Right ventricle myocardium inferior (tissue), 1 donor: ENCODE measurements around the gene PROKR2. TPM values are rescaled to one million over a fixed set of nuclear protein-coding genes. Genes with fewer than 3 reads are reported as not detected.

Source experiments
- ATAC-seq: fragments of 200-7000 bp; cut with Tn5 transposase; one replicate; pipeline ENCODE4 v1.9.1; 2020; ENCODE audit warnings: mild to moderate bottlenecking, moderate library complexity
- DNase-seq: peaks from one replicate; pipeline ENCODE4 v3.0.0; 2021; ENCODE audit errors: missing footprints
- intact Hi-C: fragments of 100-400 bp; cut with DNase I; formaldehyde crosslinking; loops from one replicate; pipeline ENCODE4 v1.11.0; 2022
- long read RNA-seq: library from polyadenylated mRNA; unstranded; transcript quantifications from one replicate; pipeline ENCODE4 v2.0.0, GENCODE V29; 2021
- total RNA-seq: library from RNA; stranded (reverse); fragmentation: NEBNext Ultra II Directional; extraction: Animal tissue kit (Norgen Biotek cat#: 25700); gene quantifications from one replicate; pipeline ENCODE4 v1.2.1, GENCODE V29; 2021
- donor health status: DM: no; HTN: yes; CAD: no; lungs with severe emphysema.

Gene PROKR2
- not detected for total RNA-seq
- long read RNA-seq, result 0 reads

DNA sequence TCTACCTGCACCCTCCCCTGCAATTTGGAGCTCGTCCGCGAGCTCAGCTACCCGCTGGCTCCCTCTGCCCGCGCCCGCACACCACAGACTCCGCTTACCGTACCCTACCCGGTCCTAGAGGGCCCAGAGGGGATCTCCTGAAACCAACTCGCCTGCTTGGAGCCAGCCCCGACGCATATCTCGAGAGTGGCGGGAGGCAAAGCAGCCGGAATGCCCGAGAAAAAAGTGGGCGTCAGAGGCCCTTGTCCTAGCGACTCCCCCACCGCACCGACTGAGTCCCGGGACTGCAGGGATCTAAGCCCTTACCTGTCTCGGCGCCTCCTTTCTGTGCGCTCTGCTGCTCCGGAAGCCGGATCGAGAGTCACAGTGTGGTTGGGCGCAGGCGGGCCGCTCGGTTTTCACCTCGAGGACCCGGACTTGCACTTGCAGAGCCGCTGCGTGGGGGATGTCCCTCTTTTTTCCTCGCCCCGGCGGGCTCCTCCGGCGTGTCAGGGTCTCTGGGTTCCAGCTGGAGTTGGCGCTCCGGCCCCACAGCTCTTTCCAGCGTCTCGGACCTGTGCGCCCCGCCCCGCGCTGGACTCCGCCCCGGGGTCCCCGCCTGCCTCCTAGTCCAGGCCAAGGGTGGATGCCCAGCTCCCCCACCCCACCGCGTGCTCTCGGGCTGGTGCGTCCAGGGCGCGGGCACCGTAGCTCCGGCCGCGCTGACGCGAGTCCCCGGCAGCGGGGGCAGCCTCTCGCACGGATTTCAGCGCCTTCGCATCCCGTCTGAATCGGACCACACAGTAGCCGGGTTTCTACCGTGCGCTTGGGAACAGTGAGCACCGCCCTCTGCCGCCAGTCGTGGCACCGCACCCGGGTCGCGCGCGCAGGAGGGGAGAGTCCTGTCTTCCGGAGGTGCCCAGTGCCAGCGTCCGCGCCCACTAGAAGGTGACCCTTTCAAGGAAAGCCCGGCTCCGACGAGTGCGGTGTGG lies at the start of gene PROKR2:
Gene PROKR2, minus strand, starts transcription at position 767 of the 971 bp plus-strand sequence. CDS start 2,585 bp downstream, outside the sequence.
- ATAC-seq, result no peak
- intact Hi-C loops, result no loop called here
- DNase-seq, result no peak

- intact Hi-C loops, result no loop called here
Measured at GRCh38 chr20:5364997-5365597, 48.3 kb upstream of the PROKR2 start.

GRCh38 chr20:5364136-5364821 lies 47.5 kb upstream of the PROKR2 start:
- intact Hi-C loops, result no loop called here
- DNase-seq (no peak), ATAC-seq (no peak)

More at GRCh38 chr20:5364997-5365597, 48.3 kb upstream of the PROKR2 start:
- DNase-seq, result no peak
- no peak for ATAC-seq

DNA sequence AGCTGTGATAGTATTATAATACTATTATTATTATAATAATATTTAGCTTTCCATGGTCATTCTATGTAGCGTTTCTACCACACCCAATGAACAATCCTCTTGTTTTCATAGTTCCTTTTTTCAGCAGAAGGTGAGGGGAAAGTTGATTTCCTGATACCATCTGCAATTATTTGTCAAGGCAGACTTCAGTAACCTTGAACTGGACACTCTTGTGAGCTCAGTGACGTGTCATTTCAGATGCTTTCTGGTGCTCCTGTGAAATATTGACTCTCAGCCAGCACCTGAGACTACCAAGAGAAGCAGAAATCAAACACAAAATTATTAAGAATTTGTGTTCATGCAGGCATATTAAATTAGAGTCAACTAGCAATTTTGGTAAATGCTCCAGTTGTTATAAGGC lies 46.0 kb upstream of the PROKR2 start:
- intact Hi-C loops, result no loop called here
- ATAC-seq (no peak), DNase-seq (no peak)

DNA sequence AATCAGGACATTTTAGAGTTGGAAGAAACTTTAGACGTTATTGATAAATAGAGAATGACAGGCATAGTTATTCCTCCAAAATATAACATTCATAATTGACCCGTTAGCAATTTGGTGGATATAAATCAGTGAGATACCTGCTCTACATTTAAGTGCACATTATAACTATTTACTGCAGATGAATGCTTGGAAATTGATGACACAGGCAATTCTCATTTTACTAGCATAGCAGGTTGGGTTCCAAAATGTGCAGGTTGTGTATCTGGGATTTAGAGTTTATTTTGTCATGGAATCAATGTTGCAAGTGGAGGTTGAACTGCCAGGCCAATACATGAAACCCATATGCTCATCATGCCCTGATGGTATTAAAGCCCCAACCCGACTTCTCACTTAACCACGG lies 44.4 kb upstream of the PROKR2 start:
- intact Hi-C loops, result no loop called here
- ATAC-seq (no peak), DNase-seq (no peak)

- ATAC-seq (no peak), DNase-seq (no peak)
- intact Hi-C loops, result no loop called here
Measured at GRCh38 chr20:5357946-5358345, 41.2 kb upstream of the PROKR2 start.

DNA sequence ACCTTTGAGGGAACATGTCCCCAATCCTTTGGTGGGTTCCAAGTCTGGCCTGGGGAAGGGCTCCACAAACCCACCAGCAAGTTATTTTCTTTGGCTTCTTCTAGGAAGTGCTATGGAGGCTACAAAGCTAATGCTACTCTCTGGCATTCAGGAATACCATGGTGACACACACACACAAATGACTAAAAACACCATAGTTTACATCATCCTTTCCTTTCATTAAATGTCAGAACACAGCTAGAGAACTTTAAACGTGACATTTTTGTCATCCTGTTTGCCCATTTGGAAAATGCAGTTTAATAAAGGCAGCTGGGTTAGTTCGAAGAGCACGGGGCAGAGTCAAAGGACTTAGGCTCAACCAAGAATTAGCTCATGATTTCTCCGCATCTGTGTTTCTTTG lies 40.2 kb upstream of the PROKR2 start:
- ATAC-seq, result no peak
- no peak for DNase-seq
- intact Hi-C loops, result no loop called here

- intact Hi-C loops, result no loop called here
- DNase-seq, result no peak
- ATAC-seq, result no peak
Measured at GRCh38 chr20:5354901-5355300, 38.1 kb upstream of the PROKR2 start.

GRCh38 chr20:5353624-5354496 lies 37.1 kb upstream of the PROKR2 start:
- intact Hi-C loops, result no loop called here
- no peak for ATAC-seq
- DNase-seq, result no peak

GRCh38 chr20:5349448-5349847 lies 32.7 kb upstream of the PROKR2 start:
- DNase-seq (no peak), ATAC-seq (no peak)
- intact Hi-C loops, result no loop called here

DNA sequence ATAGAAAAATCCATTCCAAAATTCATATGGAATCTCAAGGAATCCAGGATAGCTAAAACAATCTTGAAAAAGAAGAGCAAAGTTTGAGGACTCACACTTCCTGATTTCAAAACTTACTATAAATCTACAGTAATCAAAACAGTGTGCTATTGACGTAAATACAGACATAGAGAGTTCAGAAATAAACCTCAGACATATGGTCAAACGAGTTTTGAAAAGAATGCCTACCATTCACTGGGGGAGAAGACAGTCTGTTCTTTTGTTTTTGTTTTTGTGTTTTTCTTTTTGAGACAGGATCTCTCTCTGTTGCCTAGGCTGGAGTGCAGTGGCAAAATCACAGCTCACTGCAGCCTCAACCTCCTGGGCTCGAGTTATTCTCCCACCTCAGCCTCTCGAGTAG lies 25.3 kb upstream of the PROKR2 start:
- ATAC-seq (no peak), DNase-seq (no peak)
- intact Hi-C loops, result no loop called here

DNA sequence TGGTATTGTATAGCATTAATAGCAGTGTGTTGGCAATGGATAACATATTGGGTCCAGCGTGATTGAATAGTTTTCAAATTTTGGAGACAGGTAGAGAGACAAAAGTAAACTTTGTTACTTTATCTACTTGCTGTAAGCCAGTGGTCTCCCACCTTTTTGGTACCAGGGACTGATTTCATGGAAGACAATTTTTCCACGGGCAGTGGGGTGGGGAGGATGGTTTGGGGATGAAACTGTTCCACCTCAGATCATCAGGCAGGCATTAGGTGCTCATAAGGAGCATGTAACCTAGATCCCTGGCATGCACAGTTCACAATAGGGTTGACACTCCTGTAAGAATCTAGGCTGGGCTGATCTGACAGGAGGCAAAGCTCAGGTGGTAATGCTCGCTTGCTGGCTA lies 14.6 kb upstream of the PROKR2 start:
- intact Hi-C loops, result no loop called here
- DNase-seq (no peak), ATAC-seq (no peak)

- intact Hi-C loops, result no loop called here
Measured at GRCh38 chr20:5328268-5328667, 11.5 kb upstream of the PROKR2 start.

GRCh38 chr20:5327356-5327755 lies 10.6 kb upstream of the PROKR2 start:
- ATAC-seq (no peak), DNase-seq (no peak)
- intact Hi-C loops, result no loop called here

More at GRCh38 chr20:5328268-5328667, 11.5 kb upstream of the PROKR2 start:
- ATAC-seq (no peak), DNase-seq (no peak)

GRCh38 chr20:5315807-5316187 lies 957 bp downstream of the PROKR2 start:
- ATAC-seq, result no peak
- intact Hi-C loops, result no loop called here

DNA sequence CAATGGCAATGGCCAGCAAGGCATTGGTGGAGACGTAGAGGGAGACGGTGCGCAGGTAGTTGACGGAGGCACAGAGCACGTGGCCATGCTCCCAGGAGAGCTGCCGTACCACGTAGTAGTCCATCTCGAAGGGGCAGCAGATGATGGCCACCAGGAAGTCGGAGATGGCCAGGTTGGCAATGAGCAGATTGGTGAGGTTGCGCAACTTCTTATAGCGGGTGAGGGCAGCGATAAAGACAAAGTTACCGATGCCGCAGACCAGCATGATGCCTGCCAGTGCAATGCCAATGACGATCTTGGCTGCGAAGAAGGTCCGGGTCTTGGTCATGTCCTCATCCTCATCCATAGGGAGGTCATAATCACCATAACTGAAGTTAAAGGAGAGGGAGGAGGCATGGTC lies 2.8 kb downstream of the PROKR2 start:
- intact Hi-C loops, result no loop called here
- DNase-seq (no peak), ATAC-seq (no peak)

More at GRCh38 chr20:5315807-5316187, 957 bp downstream of the PROKR2 start:
- no peak for DNase-seq

DNA sequence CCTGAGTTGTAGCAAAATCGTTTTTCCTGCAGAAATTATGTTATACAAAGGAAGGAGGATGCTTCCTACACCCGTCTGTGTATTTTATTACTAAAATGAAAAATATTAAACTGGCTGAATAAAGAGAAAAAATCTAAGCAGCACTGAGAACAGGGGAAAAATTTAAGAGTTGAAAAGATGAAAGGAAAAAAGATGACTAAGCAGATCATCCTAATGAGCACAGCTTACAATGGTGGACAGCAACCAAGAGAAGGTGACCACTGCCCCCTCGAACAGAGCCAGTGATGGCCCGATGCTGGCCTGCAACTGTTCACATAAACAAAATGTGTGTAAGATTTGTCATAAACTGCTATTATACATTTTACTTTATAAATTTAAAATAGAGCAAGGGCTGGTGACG lies 4.2 kb downstream of the PROKR2 start:
- ATAC-seq (no peak), DNase-seq (no peak)
- intact Hi-C loops, result no loop called here

DNA sequence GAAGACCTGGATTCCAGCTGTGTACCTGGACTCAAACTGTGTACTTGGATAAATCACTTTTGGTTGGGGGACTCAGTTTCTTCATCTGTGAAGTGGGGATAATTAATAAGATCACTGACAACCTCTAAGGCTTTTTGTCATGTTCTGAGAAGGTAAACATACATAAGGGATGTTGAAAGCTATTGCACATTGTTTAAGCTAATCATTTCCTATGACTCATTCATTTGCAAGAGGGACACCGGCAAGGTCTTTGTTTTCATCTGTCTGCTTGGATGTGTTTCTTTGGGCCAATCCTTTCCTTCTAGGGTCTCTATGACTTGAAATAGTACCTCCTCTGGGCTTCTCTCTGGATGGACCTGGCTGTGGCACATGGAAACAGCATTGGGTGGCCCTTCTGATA lies 6.8 kb downstream of the PROKR2 start:
- no peak for DNase-seq
- no peak for ATAC-seq
- intact Hi-C loops, result no loop called here

GRCh38 chr20:5298811-5299210 lies 17.9 kb downstream of the PROKR2 start:
- ATAC-seq, result no peak
- no peak for DNase-seq
- intact Hi-C loops, result no loop called here
